ENCODE results near the gene OPN1SW.

GRCh38 chr7:128812514-128813168 lies 37.0 kb upstream of the OPN1SW start:
- TF ChIP-seq POLR2A (IDR thresholded peaks at IDR 0.05; ENCODE audit: low read depth, low read length), result no peak
- no peak for TF ChIP-seq TAF1 (IDR thresholded peaks at IDR 0.05; ENCODE audit: borderline replicate concordance, low read depth, low read length)

Measured in GM12892 (cell line).